HG03060 (cell line): ENCODE data around the gene EIF3I.
A peak's percentile ranks its signal among the peaks of the same experiment; 100 is the strongest.

Experiments
- ATAC-seq: cut with Tn5 transposase; IDR thresholded peaks from one replicate; pipeline ENCODE4 v1.9.1; 2021; ENCODE audit warnings: low read depth, moderate number of reproducible peaks; ENCODE audit not compliant: unreplicated experiment

The EIF3I gene

GRCh38 chr1:32221980-32222755 lies at the start of gene EIF3I, which contains the start of gene TMEM234:
TSS of gene EIF3I (plus strand) at chr1:32222407. CDS start at chr1:32222442, 35 bp downstream.
TSS of gene TMEM234 (minus strand) at chr1:32222353. CDS start at chr1:32222322, 31 bp downstream.
- no peak for ATAC-seq

DNA sequence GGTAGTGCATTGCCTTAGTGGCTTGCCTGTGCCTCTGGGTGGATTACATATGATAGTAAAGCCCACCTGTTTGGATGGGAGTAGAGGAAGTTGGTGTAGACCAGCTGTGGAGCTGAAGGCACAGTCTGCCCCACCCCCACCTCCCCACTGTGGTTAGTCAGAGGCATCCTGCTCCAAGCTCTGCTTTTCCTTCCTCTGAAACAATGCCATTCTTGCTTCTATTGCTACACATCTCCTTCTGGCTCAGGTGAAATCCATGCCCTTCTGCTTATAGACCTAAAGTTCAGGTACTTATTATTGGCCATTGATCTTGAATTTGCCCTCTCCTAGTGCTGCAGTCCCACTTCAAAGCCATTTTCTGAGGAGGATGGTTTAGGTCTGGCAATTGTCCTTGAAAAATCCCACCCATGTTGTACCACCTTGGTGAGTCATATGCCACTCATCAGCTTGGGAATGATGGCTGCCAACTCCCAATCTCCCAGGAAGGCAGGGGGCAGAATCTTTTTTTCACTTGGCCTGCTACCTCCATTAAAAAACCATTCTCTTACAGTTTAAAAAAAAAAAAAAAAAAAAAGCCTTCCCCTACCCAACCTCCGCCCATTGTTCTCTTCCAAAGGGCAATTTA lies 49.5 kb upstream of the EIF3I start:
- no peak for ATAC-seq

GRCh38 chr1:32178380-32179192 lies 43.6 kb upstream of the EIF3I start:
- ATAC-seq, result no peak

DNA sequence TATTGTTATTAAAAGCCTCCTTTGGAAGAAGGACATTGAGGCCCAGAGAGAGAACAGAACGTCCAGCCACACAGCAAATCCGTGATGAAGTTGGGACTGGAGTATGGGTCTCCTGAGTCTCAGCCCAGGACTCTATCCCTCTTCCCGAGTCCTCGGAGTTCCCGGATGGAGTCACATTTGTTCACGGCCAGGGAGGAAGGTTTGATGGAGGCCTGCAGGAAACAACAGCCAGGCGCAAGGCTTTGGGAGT lies 43.1 kb upstream of the EIF3I start:
- ATAC-seq, result no peak

- peak; percentile 68 for ATAC-seq
Measured at GRCh38 chr1:32179443-32180185, 42.6 kb upstream of the EIF3I start, which contains the start of gene TXLNA. TSS of gene TXLNA (plus strand) at chr1:32179675. CDS start at chr1:32180346, 671 bp downstream.

- ATAC-seq, result no peak
Measured at GRCh38 chr1:32180186-32181060, 41.8 kb upstream of the EIF3I start.

- ATAC-seq, result no peak
Measured at GRCh38 chr1:32181065-32181464, 41.1 kb upstream of the EIF3I start.

GRCh38 chr1:32181563-32181962 lies 40.6 kb upstream of the EIF3I start:
- no peak for ATAC-seq

DNA sequence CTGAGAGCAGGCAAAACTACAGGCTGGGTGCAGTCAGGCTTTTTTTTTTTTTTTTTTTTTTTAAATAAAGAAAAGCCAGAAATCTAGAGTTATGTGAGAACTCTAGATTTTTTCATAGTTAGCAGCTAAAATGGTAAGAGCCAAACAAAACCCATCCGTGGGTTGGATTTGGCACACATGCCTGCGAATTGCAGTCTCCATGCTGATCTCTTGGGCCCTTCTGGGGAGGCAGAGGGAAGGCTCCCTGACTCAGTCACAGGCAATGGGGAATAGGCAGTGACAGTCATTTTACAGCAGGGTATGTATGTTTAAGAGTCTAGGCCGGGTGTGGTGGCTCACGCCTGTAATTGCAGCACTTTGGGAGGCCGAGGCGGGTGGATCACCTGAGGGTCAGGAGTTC lies 40.1 kb upstream of the EIF3I start:
- ATAC-seq, result no peak

GRCh38 chr1:32184650-32185049 lies 37.6 kb upstream of the EIF3I start:
- ATAC-seq, result no peak

- no peak for ATAC-seq
Measured at GRCh38 chr1:32186077-32186476, 36.1 kb upstream of the EIF3I start.

DNA sequence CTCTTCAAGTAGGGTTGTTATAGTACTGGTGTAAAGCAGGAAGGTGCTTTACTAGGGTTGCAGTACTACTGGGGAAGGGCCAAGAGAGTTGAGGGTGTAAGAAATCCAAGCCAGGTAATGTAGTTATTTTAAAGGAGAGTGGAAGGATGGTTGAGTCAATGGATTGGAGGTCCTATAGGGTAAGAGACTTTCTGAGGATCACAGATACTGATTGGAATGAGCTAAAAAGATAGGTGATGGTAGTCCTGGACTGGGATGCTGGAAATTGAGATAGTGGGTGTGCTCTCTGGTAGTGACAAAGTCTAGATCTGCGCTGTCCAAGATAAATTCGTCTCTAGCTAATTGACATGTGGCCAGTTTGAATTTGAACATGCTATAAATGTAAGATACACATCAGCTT lies 35.7 kb upstream of the EIF3I start:
- ATAC-seq, result no peak

- no peak for ATAC-seq
Measured at GRCh38 chr1:32187850-32188249, 34.4 kb upstream of the EIF3I start.

- ATAC-seq, result no peak
Measured at GRCh38 chr1:32192220-32192948, 29.8 kb upstream of the EIF3I start.

- ATAC-seq, result no peak
Measured at GRCh38 chr1:32194984-32195383, 27.2 kb upstream of the EIF3I start.

- ATAC-seq, result no peak
Measured at GRCh38 chr1:32195531-32195930, 26.7 kb upstream of the EIF3I start.

DNA sequence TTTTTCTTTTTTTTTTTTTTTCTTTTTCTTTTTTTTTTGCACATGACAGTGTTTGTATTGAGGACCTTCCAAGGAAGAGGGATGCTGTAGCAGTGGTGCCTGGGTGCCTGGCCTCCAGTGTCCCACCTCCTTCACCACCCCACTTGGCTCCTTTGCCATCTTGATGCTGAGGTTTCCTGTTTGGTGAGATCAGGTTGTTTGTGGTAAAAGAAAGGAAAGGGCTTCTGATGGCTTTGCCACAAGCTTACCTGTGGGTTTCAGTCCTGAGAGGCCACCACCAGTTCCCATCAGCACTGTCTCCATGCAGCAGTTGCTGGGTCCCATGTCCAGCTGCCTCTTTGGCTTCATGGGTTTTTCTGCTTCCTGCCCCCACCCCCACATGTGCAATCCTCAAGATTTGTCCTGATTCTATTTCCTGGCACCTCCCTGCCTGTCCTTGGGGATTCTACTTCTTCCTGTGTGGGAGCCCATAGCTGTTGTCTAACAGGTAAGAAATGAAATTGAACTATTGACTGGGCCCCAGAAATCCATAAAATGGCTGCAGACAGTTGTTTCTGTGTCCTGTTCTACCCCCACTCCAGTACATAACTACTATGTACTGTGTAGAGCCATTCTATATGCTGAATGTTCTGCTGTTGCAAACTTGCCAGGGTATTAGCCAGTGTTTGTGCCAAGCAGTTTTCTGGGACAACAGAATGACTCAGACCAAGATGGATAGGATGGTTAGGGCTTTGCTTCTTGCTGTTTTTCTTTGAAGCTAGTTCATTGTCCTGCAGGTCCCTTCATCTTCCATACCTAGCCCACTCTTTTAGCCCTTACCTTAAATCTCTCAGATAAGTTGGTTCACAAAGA lies 26.0 kb upstream of the EIF3I start:
- no peak for ATAC-seq

DNA sequence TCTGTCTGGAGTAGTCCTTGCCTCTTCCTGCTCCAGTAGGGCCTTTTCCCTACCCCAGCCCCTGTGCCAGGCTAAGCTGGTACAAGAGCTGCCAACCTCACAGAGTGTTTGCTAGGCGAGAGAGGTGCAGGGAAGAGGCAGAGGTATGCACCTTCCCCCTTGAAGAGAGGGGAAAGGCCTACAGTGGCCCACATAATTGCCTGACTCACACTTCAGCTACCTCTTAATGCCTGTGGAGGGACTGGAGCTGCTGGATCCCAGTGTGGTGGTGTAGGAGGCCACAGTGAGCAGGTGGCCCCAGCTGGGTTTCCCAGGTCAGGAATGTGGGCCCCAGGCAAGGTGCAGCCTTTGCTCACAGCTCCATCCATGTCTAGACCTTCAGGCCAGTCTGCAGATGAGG lies 25.1 kb upstream of the EIF3I start:
- no peak for ATAC-seq
